Measurements from ENCODE around the gene KEAP1. TPM values are rescaled to one million over a fixed set of nuclear protein-coding genes. Genes with fewer than 3 reads are reported as not detected.
"Not testable (repeated sequence)": the region's sequence is repeated elsewhere in the genome, so short reads cannot be mapped to it uniquely, and the experiment has no call there.

The KEAP1 gene
- total RNA-seq, 2 experiments from 2014 or later = 10.5 to 11.6 TPM

- intact Hi-C loops (cut with DNase I, micrococcal nuclease) = no loop called here
- H3K9me3 Mint-ChIP-seq = no peaks in the 10 kb centered on the region
- DNase-seq (no peak), ATAC-seq (ENCODE audit: poor library complexity) (no peak)
- Histone ChIP-seq H3K36me3 (ENCODE audit: insufficient read depth, low read length) (no peaks in the 10 kb centered on the region), H3K27me3 (ENCODE audit: control insufficient read depth in 1 of 2, insufficient read depth in 2 of 2, low read length in 2 of 2) (peaks cover 7 to 8% of the 10 kb centered on the region in 2 experiments), H3K4me1 (ENCODE audit: insufficient read depth, low read length) (no peaks in the 10 kb centered on the region), H3K27ac (ENCODE audit: low read depth in 1 of 2, low read length in 2 of 2) (no peak overlapping the region), H3K4me3 (ENCODE audit: low read length) (no peak overlapping the region), H3K9me3 (ENCODE audit: control insufficient read depth in 1 of 2, insufficient read depth in 1 of 2, low read length in 2 of 2) (no peaks in the 10 kb centered on the region)
- CTCF ChIA-PET = no interaction called here
- peaks cover 14% of the 10 kb centered on the region for H3K27me3 Mint-ChIP-seq
- POLR2A ChIA-PET = no interaction called here
- TF ChIP-seq CTCF (IDR thresholded peaks at IDR 0.05) = no peak
- H3K27ac Mint-ChIP-seq = no peak overlapping the region
- no peak overlapping the region for H3K4me3 Mint-ChIP-seq
- H3K36me3 Mint-ChIP-seq (ENCODE audit: low read depth) = no peaks in the 10 kb centered on the region
- H3K4me1 Mint-ChIP-seq (ENCODE audit: low read depth) = no peaks in the 10 kb centered on the region
These were observed 30.7 kb upstream of the KEAP1 start for GRCh38 chr19:10533646-10534386.

GRCh38 chr19:10532457-10532856 is 29.3 kb upstream of the KEAP1 start:
- Histone ChIP-seq H3K27me3 (ENCODE audit: control insufficient read depth in 1 of 2, insufficient read depth in 2 of 2, low read length in 2 of 2) (peaks cover under 1 to 4% of the 10 kb centered on the region in 2 experiments), H3K4me3 (ENCODE audit: low read length) (no peak overlapping the region), H3K36me3 (ENCODE audit: insufficient read depth, low read length) (no peaks in the 10 kb centered on the region), H3K9me3 (ENCODE audit: control insufficient read depth in 1 of 2, insufficient read depth in 1 of 2, low read length in 2 of 2) (no peaks in the 10 kb centered on the region), H3K27ac (ENCODE audit: low read depth in 1 of 2, low read length in 2 of 2) (no peak overlapping the region), H3K4me1 (ENCODE audit: insufficient read depth, low read length) (no peaks in the 10 kb centered on the region)
- no peak overlapping the region for H3K27ac Mint-ChIP-seq
- H3K9me3 Mint-ChIP-seq = no peaks in the 10 kb centered on the region
- H3K4me3 Mint-ChIP-seq = no peak overlapping the region
- POLR2A ChIA-PET = no interaction called here
- no peak for TF ChIP-seq CTCF (IDR thresholded peaks at IDR 0.05)
- intact Hi-C loops (cut with DNase I, micrococcal nuclease) = no loop called here
- CTCF ChIA-PET = no interaction called here
- no peak for ATAC-seq (ENCODE audit: poor library complexity)
- H3K27me3 Mint-ChIP-seq = peaks cover 12% of the 10 kb centered on the region
- H3K4me1 Mint-ChIP-seq (ENCODE audit: low read depth) = no peaks in the 10 kb centered on the region
- no peaks in the 10 kb centered on the region for H3K36me3 Mint-ChIP-seq (ENCODE audit: low read depth)
- DNase-seq = no peak

- ATAC-seq (ENCODE audit: poor library complexity); H3K4me3 ChIP-seq (ENCODE audit: low read length); H3K9me3 ChIP-seq (ENCODE audit: control insufficient read depth in 1 of 2, insufficient read depth in 1 of 2, low read length in 2 of 2); H3K36me3 Mint-ChIP-seq (ENCODE audit: low read depth); H3K4me3 Mint-ChIP-seq; H3K9me3 Mint-ChIP-seq; H3K4me1 Mint-ChIP-seq (ENCODE audit: low read depth); H3K27ac ChIP-seq (ENCODE audit: low read depth in 1 of 2, low read length in 2 of 2); H3K27me3 Mint-ChIP-seq; H3K36me3 ChIP-seq (ENCODE audit: insufficient read depth, low read length); DNase-seq; H3K27ac Mint-ChIP-seq; H3K27me3 ChIP-seq (ENCODE audit: control insufficient read depth in 1 of 2, insufficient read depth in 2 of 2, low read length in 2 of 2); intact Hi-C loops (cut with DNase I, micrococcal nuclease); POLR2A ChIA-PET; H3K4me1 ChIP-seq (ENCODE audit: insufficient read depth, low read length); CTCF ChIA-PET: not testable (repeated sequence)
These were observed 23.7 kb upstream of the KEAP1 start for GRCh38 chr19:10526887-10527286.

- DNase-seq (no peak), ATAC-seq (ENCODE audit: poor library complexity) (no peak)
- no peak overlapping the region for H3K4me3 Mint-ChIP-seq
- Histone ChIP-seq H3K36me3 (ENCODE audit: insufficient read depth, low read length) (no peaks in the 10 kb centered on the region), H3K4me3 (ENCODE audit: low read length) (no peak overlapping the region), H3K27me3 (ENCODE audit: control insufficient read depth in 1 of 2, insufficient read depth in 2 of 2, low read length in 2 of 2) (peaks cover 0 to 2% of the 10 kb centered on the region in 2 experiments), H3K4me1 (ENCODE audit: insufficient read depth, low read length) (peaks cover 2% of the 10 kb centered on the region), H3K27ac (ENCODE audit: low read depth in 1 of 2, low read length in 2 of 2) (no peak overlapping the region), H3K9me3 (ENCODE audit: control insufficient read depth in 1 of 2, insufficient read depth in 1 of 2, low read length in 2 of 2) (no peaks in the 10 kb centered on the region)
- no peak overlapping the region for H3K27ac Mint-ChIP-seq
- H3K27me3 Mint-ChIP-seq = no peaks in the 10 kb centered on the region
- H3K9me3 Mint-ChIP-seq = no peaks in the 10 kb centered on the region
- intact Hi-C loops (cut with DNase I, micrococcal nuclease) = no loop called here
- ChIA-PET POLR2A (no interaction called here), CTCF (interaction anchor here (0.5 kb wide), 1 partner anchor 119 kb away, joined by 4 read pairs; no protein-coding TSS in a partner anchor)
- no peaks in the 10 kb centered on the region for H3K4me1 Mint-ChIP-seq (ENCODE audit: low read depth)
- no peak for TF ChIP-seq CTCF (IDR thresholded peaks at IDR 0.05)
- no peaks in the 10 kb centered on the region for H3K36me3 Mint-ChIP-seq (ENCODE audit: low read depth)
These were observed 22.5 kb upstream of the KEAP1 start for GRCh38 chr19:10525636-10526035.
